Stimulated activated CD4-positive, alpha-beta T cell treated with anti-CD3 and anti-CD28 coated beads, TNF-alpha, amount 100 ng/mL, for 4 hours (primary cell): ENCODE data around the gene XRCC5.
"Not testable (repeated sequence)": the region's sequence is repeated elsewhere in the genome, so short reads cannot be mapped to it uniquely, and the experiment has no call there.

Experiments used
- DNase-seq, 3 experiments: peaks; one replicate each; pipeline ENCODE4 v3.0.0-alpha.2; 2020; ENCODE audit warnings: low read depth in 3 of 3

Gene XRCC5

DNA sequence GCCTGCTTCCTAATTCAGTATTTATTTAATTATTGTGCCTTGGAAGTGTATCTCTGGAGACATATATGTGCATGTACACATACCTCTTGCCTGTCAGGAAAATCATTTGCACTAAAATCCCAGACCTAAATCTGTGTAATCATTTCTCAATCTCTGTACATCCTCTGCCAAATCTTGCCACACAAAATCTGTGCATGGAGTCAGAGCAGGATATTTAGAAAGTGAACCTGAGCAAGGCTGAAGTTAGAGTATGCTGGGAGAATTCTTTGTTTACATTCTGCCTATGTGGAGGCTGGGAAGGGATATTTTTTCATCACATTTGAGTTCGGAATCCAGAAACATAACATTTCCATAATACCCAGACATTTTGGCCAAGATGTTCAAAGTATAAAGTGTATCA lies 9.3 kb downstream of the XRCC5 start:
- no peak for DNase-seq

DNA sequence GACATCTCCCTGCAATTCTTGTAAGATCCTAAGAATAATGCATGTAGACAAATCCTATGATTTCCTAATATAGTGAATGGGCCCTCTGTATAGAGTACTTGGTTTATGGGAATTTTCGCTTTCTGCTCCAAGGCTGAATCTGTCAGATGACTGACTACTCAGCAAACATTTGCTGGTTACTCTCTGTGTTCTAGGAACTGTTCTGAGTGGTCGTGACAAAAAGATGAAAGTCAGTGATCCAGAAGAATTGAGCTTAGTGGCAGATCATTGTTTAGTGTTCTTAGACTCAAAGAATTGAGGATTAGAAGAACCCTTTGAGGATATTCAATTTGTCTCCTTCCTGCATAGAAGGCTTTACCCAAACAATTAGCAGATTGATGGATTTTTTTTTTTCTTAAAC lies 10.0 kb downstream of the XRCC5 start:
- no peak for DNase-seq

DNA sequence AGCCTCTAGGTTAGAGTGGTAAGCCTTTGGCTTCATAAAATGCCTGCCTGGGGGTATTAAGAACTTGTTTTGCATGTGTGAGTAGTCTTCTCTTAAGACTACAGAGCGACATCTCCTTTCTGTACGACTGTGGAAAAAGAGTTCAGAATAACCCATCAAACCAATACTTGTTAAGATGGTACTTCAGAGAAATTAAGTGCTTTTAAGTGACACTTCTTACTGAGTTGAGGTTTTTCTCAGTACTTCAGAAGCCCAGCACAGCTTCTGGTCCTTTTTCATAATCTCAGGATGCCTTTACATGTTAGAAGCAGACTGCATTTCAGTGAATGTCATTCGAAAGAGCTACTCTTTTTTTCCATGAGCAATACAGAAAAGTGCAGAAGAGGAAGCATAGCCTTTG lies 10.8 kb downstream of the XRCC5 start:
- no peak for DNase-seq

DNA sequence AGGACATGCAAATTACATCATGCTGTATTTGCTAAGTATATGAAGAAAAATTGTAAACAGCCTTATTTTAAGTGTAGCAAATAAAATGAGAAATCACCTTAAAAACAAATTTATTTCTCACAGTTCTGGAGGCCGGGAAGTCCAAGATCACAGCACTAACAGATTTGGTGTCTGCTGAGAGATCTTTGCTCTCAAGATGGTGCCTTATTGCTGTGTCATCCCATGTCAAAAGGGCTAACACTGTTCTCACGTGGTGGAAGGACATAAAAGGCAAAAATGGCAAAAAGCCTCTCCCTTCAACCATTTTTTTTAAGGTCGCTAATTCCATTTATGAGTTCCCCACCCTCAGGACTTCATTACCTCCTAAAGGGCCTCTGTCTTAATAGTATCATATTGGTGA lies 12.1 kb downstream of the XRCC5 start:
- no peak for DNase-seq

DNA sequence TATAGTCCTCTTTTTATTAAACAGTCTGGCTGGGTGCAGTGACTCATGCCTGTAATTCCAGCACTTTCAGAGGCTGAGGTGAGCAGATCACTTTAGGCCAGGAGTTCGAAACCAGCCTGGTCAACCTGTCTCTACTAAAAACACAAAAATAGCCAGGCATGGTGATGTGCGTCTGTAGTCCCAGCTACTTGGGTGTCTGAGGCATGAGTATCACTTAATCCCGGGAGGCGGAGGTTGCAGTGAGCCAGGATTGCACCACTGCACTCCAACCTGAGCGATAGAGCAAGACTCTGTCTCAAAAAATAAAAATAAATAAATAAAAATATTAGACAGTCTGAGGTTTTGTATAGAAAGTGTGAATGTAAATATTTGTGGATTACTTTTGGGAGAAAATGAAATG lies 17.8 kb downstream of the XRCC5 start:
- DNase-seq: no peak

DNA sequence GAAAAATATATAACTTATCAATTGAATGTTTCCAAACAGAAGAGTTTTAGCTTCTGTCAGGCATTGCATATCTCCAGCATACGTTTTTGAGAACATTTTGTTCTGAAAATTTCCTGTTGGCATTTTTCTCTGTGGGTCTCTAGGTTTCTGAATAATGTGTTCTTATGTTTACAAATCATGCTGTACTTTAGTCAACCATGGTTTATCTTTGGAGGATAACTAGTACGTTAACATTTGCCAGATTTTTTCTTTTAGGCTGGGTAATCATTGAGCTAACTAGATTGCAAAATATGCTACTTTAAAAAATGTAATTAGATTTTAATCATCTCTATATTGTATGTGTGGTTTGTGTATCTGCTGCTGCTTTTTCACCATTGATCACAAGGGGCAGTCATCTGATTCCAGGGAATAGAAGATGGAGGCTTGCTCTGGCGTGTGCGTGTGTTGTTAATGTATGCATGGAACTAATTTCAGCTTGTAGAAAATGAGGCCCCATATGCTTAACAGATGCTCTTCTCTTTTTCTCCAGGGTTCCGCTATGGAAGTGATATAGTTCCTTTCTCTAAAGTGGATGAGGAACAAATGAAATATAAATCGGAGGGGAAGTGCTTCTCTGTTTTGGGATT lies 21.3 kb downstream of the XRCC5 start:
- no peak for DNase-seq

DNA sequence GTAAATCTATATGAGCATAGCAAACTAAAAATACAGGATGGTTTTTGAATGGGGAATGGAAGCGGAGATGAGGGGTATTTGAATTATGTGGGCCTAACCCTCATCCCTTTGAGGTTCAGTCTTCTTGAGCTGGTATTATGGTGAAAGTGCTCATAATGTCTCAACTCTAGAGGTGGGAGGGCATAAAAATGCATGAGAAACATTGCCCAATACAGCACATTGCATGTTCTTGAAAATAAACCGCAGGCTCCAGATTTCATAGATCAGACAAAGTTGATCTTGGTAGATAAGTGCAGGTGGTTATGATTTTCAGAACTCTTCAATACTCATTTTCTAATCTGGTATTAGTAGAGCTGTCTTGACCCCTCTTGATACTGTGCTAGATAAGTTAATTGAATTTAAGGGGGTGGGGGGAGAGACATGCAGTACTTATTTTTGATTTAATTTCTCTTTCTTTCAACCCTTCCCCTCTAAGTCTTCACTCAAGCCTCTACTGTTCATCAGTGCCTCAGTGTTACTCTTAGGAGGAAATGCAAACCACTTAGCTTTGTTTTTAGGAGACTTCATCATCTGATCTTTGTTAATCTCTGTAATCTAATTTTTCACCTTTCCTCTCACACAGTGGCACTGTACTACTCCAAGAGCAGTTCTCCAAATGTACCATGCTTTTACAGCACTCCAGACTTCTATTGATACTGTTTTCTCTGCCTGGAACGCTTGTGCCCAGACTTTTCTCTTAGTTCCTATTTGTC lies 22.2 kb downstream of the XRCC5 start:
- DNase-seq: no peak

DNA sequence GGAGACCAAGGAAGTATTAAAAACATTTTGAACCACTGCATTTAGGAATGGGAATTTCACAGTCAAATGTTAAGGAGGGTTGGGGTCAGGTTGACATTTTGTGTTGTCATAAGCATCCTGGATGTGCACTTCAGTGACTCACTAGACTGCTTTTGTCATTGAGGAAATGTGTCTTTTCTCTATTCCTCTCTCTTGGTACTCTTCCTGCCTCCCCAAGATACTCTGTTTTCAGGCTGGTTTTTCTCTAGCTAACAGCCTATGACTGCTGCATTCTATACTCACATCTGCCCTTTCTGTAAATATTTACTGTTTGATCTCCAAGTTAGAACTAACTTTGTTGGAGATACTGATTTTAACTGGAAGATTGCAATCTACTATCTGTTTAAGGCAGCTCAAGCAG lies 23.4 kb downstream of the XRCC5 start:
- no peak for DNase-seq

DNA sequence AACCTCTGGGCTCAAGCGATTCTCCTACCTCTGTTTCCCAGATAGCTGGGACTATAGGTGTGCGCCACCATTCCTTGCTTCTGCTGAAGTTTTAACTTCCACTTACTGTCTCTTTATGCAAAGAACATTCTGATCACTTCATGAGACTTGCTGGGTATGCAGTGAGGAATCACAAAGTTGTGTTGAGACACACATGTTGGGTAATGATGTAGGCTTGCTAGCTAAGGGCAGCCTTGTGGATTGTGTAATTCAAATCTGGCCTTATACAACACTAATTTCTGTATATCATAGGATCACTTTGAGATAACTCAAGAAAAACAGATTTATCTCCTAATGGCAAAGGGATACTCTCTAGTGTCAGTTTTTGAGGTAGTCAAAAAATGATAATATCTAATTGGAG lies 24.2 kb downstream of the XRCC5 start:
- DNase-seq: no peak

DNA sequence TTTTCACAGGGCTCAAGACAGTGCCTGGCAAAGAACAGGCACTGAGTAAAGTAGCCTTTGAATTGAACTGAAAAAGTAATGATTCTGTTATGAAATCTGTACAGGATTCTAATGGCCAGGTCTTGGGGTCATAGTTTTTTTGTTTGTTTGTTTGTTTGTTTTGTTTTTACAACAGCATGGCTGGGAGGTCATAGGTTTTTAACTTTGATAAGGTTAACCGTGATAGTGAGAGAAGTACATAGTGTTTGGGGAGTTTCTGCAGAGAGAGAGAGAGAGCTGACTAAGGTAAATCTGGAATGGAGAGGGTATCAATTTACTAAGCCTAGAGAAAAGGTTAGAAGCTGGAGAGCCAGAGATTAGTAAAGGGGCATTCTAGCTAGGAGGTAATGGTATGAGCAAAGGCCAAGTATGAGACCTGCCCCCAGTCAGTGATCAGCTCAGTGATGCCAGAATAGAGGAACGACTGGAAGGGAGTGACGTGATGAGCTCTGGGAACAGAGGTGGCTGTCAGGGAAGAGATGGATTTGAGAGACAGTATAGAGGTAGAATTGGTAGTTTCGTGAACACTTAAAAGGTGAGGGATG lies 25.9 kb downstream of the XRCC5 start:
- no peak for DNase-seq

DNA sequence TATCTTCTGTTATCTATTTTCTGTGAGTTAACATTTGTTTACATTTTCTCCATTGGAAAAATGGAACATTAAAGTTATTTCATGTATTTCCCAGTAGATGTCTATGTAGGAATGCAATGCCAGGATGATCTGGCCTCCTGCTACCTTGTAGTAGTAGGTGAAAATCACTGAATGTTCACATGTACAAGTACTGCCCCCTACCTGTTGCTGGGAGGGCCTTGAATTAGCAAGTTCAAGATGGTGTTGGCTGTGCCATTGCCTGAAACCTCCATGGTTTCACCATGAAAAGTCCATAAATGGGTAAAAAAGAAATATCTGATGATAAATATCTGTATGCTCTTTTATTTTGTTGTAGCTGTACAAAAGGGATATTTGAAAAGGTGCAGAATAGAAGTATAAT lies 30.7 kb downstream of the XRCC5 start:
- no peak for DNase-seq

DNA sequence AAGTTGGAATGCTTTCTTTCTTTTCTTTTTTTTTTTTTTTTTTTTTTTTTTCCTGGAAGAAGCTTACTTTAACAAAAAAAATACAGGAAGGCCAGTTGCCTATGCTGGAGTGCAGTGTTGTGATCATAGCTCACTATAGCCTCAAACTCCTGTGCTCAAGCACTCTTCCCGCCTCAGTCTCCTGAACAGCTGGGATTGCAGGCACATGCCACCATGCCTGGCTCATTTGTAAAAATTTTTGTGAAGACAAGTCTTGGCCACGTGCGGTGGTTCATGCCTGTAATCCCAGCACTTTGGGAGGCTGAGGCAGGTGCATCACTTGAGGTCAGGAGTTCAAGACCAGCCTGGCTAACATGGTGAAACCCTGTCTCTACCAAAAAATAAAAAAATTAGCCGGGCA lies 32.4 kb downstream of the XRCC5 start:
- DNase-seq: not testable (repeated sequence)

DNA sequence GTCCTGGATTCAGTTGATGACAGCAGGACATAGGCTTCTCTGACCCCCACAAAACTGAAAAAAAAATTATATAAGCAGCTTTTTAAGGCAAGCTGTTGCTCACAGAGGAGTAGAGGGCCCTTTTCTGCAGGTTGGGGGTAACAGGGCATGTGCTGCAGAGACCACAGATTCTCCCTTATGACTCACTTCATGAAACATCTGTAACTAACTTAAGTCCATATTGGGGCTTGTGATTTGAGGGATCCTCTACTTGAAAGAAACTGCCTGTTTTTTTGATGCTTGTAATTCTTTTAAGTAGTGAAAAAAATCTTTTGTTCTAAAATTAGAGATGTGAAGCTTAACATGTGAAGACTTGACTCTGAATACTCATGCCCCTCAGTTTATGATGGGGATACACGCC lies 33.4 kb downstream of the XRCC5 start:
- DNase-seq: no peak

DNA sequence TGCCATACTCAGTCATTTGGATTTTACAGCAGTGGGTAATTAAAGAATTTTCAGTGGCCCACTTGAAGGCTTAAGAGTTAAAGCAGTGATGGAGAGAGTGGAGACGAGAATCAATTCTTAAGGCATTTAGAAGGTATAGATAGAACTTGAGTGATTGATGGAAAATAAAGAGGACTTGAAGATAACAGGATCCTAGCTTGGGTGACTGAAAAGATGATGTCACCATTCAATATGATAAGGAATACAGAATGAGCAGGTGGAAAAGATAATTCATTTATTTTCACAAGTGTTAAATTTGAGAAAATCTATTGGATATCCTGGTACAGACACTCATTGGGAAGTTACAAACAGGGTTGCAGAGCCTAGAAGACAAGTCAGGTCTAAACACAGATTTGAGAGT lies 35.2 kb downstream of the XRCC5 start:
- DNase-seq: no peak

DNA sequence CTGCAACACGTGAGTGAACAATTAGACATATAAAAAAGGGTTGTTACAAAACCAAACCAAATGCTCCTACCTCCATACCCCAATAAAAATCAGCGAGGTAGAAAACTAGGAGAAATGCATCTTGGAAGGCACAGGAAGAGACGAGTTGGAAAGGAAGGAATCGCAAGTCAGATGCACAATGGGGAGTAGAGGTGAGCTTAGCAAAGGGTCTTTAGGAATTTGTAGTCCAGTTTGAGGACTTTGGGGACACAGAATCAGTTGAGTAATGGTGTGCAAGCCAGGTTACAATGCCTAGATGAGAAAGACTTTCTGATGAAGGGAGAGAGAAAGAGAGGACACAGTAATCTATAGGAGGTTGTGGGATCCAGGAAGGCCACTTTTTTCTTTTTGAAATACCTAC lies 35.7 kb downstream of the XRCC5 start:
- DNase-seq: no peak

DNA sequence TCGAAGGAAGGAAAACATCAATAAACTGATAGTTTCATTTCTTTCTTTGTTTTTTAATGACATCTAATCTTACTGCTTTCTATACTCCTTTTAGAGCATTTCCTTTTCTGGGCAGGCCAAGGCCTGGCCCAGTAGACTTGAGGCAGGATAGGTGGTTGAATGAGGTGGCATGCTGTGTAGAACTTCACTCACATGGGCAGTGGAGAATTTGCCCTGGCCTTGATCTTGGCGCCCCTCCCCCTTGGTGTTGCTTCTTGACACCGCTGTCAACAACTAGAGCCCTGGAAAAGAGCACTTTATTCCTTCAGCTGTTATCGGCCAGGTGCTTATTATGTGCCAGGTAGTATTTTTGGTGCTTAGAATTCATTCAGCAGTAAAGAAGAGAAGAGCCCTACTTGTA lies 37.4 kb downstream of the XRCC5 start:
- DNase-seq: no peak

DNA sequence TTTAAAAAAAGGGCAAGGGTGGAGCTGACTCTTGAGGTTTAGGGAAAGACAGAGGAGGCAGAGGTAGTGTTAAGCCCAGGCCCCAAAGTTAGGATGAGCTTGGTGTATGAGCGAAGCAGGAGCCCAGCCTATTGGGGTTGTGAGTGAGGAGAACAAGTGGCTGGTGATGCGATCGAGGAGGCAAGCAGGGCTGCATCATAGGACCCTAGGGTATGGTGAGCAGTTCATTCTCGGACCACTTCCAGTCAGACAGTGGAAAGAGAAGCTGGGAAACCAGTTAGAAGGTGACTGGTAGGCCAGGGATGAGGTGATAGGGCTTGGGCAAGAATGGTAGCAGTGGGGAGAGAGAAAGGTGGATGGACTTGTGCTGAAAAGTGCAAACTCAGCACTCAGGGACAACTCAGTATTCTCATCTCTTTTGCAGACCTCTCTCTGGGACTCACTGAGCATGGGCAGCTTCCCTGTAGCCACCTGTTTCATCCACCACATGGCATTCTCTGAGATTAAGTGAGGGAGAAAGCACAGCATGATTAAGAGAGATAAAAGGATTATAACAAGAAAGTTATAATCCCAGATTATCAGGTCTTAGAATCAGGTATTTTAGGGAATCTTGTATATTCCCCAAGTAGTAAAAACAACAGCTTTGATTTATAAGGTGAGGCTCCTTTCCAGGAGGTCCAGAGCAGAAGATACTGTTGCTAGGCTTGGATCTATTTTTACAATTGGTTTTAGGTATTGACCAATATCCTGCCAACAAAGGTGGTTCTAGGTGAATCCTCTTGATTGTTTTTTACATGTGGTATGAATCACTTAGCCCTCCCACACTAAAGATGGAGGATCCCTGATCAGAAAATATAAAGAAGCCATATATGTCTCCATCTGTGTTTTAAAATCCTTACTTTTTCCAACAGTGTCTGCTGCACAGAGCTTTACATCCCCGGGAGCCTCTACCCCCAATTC lies 38.3 kb downstream of the XRCC5 start:
- no peak for DNase-seq

DNA sequence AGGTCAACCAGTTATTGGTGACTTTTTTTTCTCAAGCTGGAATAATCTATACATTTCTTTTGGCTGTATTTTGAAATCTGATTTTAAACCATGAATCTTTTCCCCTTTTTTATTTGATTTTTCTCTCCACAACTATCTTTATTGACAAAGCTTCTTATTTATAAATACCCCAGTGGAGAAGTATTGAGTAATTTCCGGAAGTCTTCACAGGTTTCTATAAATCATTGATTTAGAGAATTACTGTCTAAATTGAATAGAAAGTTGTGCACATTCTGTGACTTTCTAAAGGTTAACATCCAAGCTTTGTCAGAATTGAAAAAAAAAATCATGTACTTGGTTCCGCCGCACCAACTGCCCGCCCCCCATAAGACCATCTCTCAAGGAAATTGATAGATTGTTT lies 39.8 kb downstream of the XRCC5 start:
- DNase-seq: no peak

DNA sequence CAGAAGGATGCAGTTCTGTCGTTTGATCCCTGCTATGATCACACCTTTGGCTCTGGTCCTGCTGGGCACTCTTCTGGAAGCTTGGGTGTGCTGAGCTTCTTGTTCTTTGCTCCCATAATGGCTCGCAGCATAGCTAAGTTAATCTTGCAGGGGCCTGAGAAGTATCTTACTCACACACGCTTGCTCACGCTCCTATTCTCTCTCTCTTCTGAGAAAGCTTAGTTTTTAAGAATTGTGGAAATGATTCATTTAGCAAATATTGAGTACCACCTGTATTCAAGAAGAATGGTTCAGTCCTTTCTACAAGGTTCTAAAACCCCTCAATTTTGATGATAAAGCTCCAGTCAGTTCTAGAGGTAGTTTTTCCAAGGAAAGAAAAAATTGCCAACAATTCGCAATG lies 40.6 kb downstream of the XRCC5 start:
- no peak for DNase-seq

DNA sequence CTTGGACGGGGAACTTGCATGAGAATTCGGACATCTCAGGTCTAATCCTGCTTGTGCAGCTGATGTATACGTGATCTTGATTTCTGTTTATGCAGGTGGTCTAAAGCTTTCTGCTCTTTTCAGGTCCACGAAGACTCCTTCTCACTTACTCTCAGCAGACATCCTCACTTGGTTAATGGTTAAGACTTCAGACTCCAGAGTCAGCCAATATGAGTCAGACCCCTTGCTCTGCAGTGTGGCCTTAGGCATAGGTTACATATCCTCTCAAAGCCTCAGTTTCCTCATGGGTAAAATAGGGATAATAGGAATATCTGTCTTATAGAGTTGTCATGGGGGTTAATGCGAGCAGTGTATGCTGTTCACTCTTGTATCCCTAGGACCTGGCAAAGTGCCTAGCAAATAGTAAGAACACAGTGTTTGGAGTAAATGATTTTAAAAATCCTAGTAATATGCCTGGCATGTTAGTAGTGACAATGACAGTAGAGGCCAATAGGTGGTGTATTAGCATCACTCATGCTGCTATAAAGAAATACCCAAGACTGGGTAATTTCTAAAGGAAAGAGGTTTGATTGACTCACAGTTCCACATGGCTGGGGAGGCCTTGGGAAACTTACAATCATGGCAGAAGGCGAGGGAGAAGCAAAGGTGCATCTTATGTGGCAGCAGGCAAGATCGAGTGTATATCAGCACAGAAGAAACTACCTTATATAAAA lies 42.3 kb downstream of the XRCC5 start:
- DNase-seq: no peak

DNA sequence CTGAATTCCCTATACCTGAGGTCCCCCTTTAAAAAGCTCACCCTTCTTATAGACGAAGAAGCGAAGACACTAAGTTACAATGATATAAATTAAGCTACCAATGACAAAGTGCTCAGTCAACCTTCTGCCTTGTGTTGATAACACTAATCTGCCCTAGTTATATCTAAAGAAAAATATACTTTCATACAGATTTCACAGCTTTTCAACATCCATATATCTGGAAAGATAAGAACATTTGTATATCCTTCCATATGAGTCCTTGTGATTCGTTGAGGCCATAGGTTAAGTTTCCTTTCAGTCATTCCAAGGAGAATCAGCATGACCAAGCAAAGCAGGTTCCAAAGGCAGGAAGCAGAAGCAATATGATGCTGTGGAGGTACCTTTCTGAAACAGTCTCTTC lies 46.8 kb downstream of the XRCC5 start:
- DNase-seq: no peak

DNA sequence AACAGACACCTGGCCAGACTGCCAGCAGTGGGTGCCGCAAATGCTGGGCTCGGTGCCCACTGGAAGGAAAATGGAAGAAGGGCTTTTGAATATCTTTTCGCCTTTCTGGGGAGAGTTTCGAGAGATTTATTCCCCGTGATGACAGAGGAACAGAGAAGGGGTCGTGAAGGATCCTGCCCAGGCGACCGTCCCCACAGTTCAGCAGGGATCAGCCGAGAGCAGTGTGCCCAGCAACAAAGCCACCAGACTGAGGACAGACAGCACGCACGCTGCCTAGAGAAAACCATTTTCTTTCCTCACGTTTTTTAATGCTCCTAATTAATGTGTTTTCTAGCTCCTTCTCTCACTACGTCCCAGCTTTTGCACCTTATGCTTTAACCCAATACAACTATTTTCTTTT lies 47.7 kb downstream of the XRCC5 start:
- DNase-seq: no peak
